PC-9 (cell line): ENCODE data around the gene AVPI1. TPM values are rescaled to one million over a fixed set of nuclear protein-coding genes. Genes with fewer than 3 reads are reported as not detected.

Source experiments
- BruUV-seq: library from RNA; stranded (reverse); fragments of 400-500 nt; replicated peaks from 2 replicates; lab custom pipeline; 2021; lab: Mats Ljungman, UMichigan
- CTCF ChIA-PET: fragments of 300-600 bp; sonication (Branson Sonifier 250); formaldehyde crosslinking; loops from one replicate; lab custom pipeline; 2022; ENCODE audit warnings: antibody characterized with exemption; lab: Charles Lee
- POLR2A ChIA-PET: fragments of 300-600 bp; sonication (Branson Sonifier 250); formaldehyde crosslinking; loops from one replicate; lab custom pipeline; 2022; ENCODE audit warnings: antibody characterized with exemption; ENCODE audit not compliant: unreplicated experiment; lab: Charles Lee
- DNase-seq, 2 experiments: peaks; one replicate each; pipeline versions ENCODE4 v3.0.0 to v3.0.0-alpha.2; 2015 to 2022; ENCODE audit warnings: mixed read lengths in 1 of 2
- H2AFZ ChIP-seq: fragments of 200-600 bp; sonication (generic); 2 replicates; pipeline ENCODE4 v1.8.1; 2017; ENCODE audit warnings: antibody characterized with exemption
- H3F3A ChIP-seq: fragments of 200-600 bp; sonication (generic); 2 replicates; pipeline ENCODE4 v1.8.1; 2017; ENCODE audit warnings: antibody characterized with exemption, mild to moderate bottlenecking, low read depth; ENCODE audit not compliant: insufficient read depth
- H3K27ac ChIP-seq: fragments of 200-600 bp; sonication (generic); 2 replicates; pipeline ENCODE4 v1.6.1; 2016; ENCODE audit warnings: mixed run types
- H3K27me3 ChIP-seq: fragments of 200-600 bp; sonication (generic); 2 replicates; pipeline ENCODE4 v1.6.1; 2016; ENCODE audit warnings: low read depth, mixed run types; ENCODE audit not compliant: insufficient read depth
- H3K36me3 ChIP-seq: fragments of 200-600 bp; sonication (generic); 2 replicates; pipeline ENCODE4 v1.6.1; 2016; ENCODE audit warnings: low read depth, mixed run types
- H3K4me1 ChIP-seq: fragments of 200-600 bp; sonication (generic); replicated peaks from 2 replicates; pipeline ENCODE4 v1.6.1; 2016; ENCODE audit warnings: mixed run types; ENCODE audit not compliant: insufficient read depth
- H3K4me2 ChIP-seq: fragments of 200-600 bp; sonication (generic); 2 replicates; pipeline ENCODE4 v1.6.1; 2017; ENCODE audit warnings: mixed run types
- H3K4me3 ChIP-seq: fragments of 200-600 bp; sonication (generic); 2 replicates; pipeline ENCODE4 v1.6.1; 2016; ENCODE audit warnings: mixed run types
- H3K79me2 ChIP-seq: fragments of 200-600 bp; sonication (generic); 2 replicates; pipeline ENCODE4 v1.6.1; 2017; ENCODE audit warnings: low read depth, mixed run types
- H3K9me2 ChIP-seq: fragments of 200-600 bp; sonication (generic); 2 replicates; pipeline ENCODE4 v1.8.1; 2017; ENCODE audit warnings: mild to moderate bottlenecking; ENCODE audit not compliant: insufficient read depth
- H3K9me3 ChIP-seq: fragments of 200-600 bp; sonication (generic); 2 replicates; pipeline ENCODE4 v1.8.1; 2016; ENCODE audit warnings: low read depth; ENCODE audit not compliant: insufficient read depth
- H4K20me1 ChIP-seq: fragments of 200-600 bp; sonication (generic); 2 replicates; pipeline ENCODE4 v1.8.1; 2017; ENCODE audit not compliant: insufficient read depth
- CTCF ChIP-seq: fragments of 200-600 bp; sonication (generic); conservative IDR thresholded peaks from 2 replicates; pipeline ENCODE4 v1.6.1; 2017; ENCODE audit warnings: mixed run types, antibody characterized with exemption, mild to moderate bottlenecking, moderate library complexity
- EZH2 ChIP-seq: fragments of 200-600 bp; sonication (generic); IDR thresholded peaks from 2 replicates; pipeline ENCODE4 v1.8.0; 2017; ENCODE audit warnings: antibody characterized with exemption, low read depth
- intact Hi-C: fragments of 100-400 bp; cut with micrococcal nuclease; formaldehyde crosslinking; loops from one replicate; pipeline ENCODE4 v1.10.0; 2022; ENCODE audit not compliant: unreplicated experiment
- total RNA-seq: library from RNA; stranded (reverse); gene quantifications from 2 replicates; pipeline ENCODE4 v1.2.3, GENCODE V29; 2021

Gene AVPI1
- total RNA-seq, 1 experiment from 2014 or later: 20.5 TPM

- no peak for DNase-seq
- Histone ChIP-seq H3K9me2 (no peaks in the 10 kb centered on the region), H3F3A (no peaks in the 10 kb centered on the region), H3K36me3 (no peaks in the 10 kb centered on the region), H3K27ac (no peak overlapping the region), H3K4me3 (no peak overlapping the region), H3K4me2 (no peak overlapping the region), H2AFZ (no peak overlapping the region), H3K9me3 (no peaks in the 10 kb centered on the region), H4K20me1 (no peaks in the 10 kb centered on the region), H3K79me2 (0 out of 2 replicates have a peak, but pooled peaks cover 4% of the 10 kb centered on the region), H3K27me3 (no peaks in the 10 kb centered on the region), H3K4me1 (no peaks in the 10 kb centered on the region)
- no TSS peak for BruUV-seq
- POLR2A ChIA-PET: interaction anchor here (0.6 kb wide), 1 partner anchor 214 kb away, joined by 6 read pairs; no protein-coding TSS in a partner anchor
- CTCF ChIA-PET: no interaction called here
- TF ChIP-seq CTCF (no peak), EZH2 (no peak)
- intact Hi-C loops: no loop called here
Measured at GRCh38 chr10:97628228-97628627, 58.8 kb downstream of the AVPI1 start.

- no peak overlapping the region for H3K27ac ChIP-seq
- 0 out of 2 replicates have a peak, but pooled peaks cover 4% of the 10 kb centered on the region for H3K79me2 ChIP-seq
- TF ChIP-seq EZH2: no peak
- no peak for TF ChIP-seq CTCF
- H4K20me1 ChIP-seq: no peaks in the 10 kb centered on the region
- no peak overlapping the region for H2AFZ ChIP-seq
- DNase-seq: no peak
- no peaks in the 10 kb centered on the region for H3K4me1 ChIP-seq
- no peak overlapping the region for H3K4me2 ChIP-seq
- H3K27me3 ChIP-seq: no peaks in the 10 kb centered on the region
- POLR2A ChIA-PET: no interaction called here
- no peaks in the 10 kb centered on the region for H3K9me3 ChIP-seq
- no TSS peak for BruUV-seq
- no peaks in the 10 kb centered on the region for H3F3A ChIP-seq
- intact Hi-C loops: no loop called here
- CTCF ChIA-PET: interaction anchor here (0.6 kb wide), 1 partner anchor 44 kb away, joined by 3 read pairs; no protein-coding TSS in a partner anchor
- no peaks in the 10 kb centered on the region for H3K9me2 ChIP-seq
- H3K36me3 ChIP-seq: no peaks in the 10 kb centered on the region
- no peak overlapping the region for H3K4me3 ChIP-seq
Measured at GRCh38 chr10:97627731-97628130, 59.3 kb downstream of the AVPI1 start.

Other genes with a start within 250 kb of the AVPI1 start
- gene EXOSC1, start 241.2 kb downstream of the AVPI1 start, total RNA-seq: 25.4 and 27.0 TPM in 2 replicates
- gene ZDHHC16, start 241.1 kb downstream of the AVPI1 start, total RNA-seq: 29.1 and 29.6 TPM in 2 replicates
- 42.4 and 42.7 TPM in 2 replicates for gene MMS19, start 188.8 kb downstream of the AVPI1 start, total RNA-seq
- 17.1 and 21.2 TPM in 2 replicates for gene UBTD1, start 188.3 kb downstream of the AVPI1 start, total RNA-seq
- gene ANKRD2, start 114.5 kb downstream of the AVPI1 start, total RNA-seq: 5.5 and 8.4 TPM in 2 replicates
- 3.4 and 4.4 TPM in 2 replicates for gene HOGA1, start 102.9 kb downstream of the AVPI1 start, total RNA-seq
- gene C10orf62, start 97.5 kb downstream of the AVPI1 start, total RNA-seq: 0.45 and 0.59 TPM in 2 replicates
- gene MORN4, start 53.7 kb downstream of the AVPI1 start, total RNA-seq: 10.0 and 10.6 TPM in 2 replicates
- 16.0 and 20.3 TPM in 2 replicates for gene PI4K2A, start 46.6 kb downstream of the AVPI1 start, total RNA-seq
- 33.1 and 40.1 TPM in 2 replicates for gene MARVELD1, start 26.5 kb upstream of the AVPI1 start, total RNA-seq
- gene ZFYVE27, start 49.9 kb upstream of the AVPI1 start, total RNA-seq: 21.6 and 24.7 TPM in 2 replicates
- not detected in 2 replicates for gene SFRP5, start 84.8 kb upstream of the AVPI1 start, total RNA-seq
- gene GOLGA7B, start 162.6 kb upstream of the AVPI1 start, total RNA-seq: 0.90 and 1.1 TPM in 2 replicates